HG03565 (cell line): ENCODE results near the gene ABLIM1.

Experiments used
- ATAC-seq: cut with Tn5 transposase; IDR thresholded peaks from one replicate; pipeline ENCODE4 v1.9.1; 2021; ENCODE audit warnings: mild to moderate bottlenecking, moderate library complexity; ENCODE audit not compliant: unreplicated experiment

ABLIM1 gene

GRCh38 chr10:114498413-114499111 lies 159.5 kb downstream of the ABLIM1 start:
- ATAC-seq: peak; percentile 47

- ATAC-seq: no peak
Measured at GRCh38 chr10:114495303-114495702, 162.8 kb downstream of the ABLIM1 start.

GRCh38 chr10:114492351-114493037 lies 165.6 kb downstream of the ABLIM1 start:
- no peak for ATAC-seq

GRCh38 chr10:114491933-114492332 lies 166.1 kb downstream of the ABLIM1 start:
- ATAC-seq: no peak

- ATAC-seq: no peak
Measured at GRCh38 chr10:114491419-114491818, 166.7 kb downstream of the ABLIM1 start.

GRCh38 chr10:114489521-114490310 lies 168.4 kb downstream of the ABLIM1 start:
- ATAC-seq: no peak

- no peak for ATAC-seq
Measured at GRCh38 chr10:114487815-114488536, 170.1 kb downstream of the ABLIM1 start.

GRCh38 chr10:114486938-114487814 lies 170.9 kb downstream of the ABLIM1 start:
- ATAC-seq: no peak

- ATAC-seq: no peak
Measured at GRCh38 chr10:114485696-114486400, 172.2 kb downstream of the ABLIM1 start.

- ATAC-seq: no peak
Measured at GRCh38 chr10:114483575-114483974, 174.5 kb downstream of the ABLIM1 start.

GRCh38 chr10:114482480-114483304 lies 175.4 kb downstream of the ABLIM1 start:
- no peak for ATAC-seq

- ATAC-seq: no peak
Measured at GRCh38 chr10:114481055-114481454, 177.0 kb downstream of the ABLIM1 start.

GRCh38 chr10:114479836-114480235 lies 178.2 kb downstream of the ABLIM1 start:
- no peak for ATAC-seq

- ATAC-seq: no peak
Measured at GRCh38 chr10:114479307-114479706, 178.8 kb downstream of the ABLIM1 start.

- no peak for ATAC-seq
Measured at GRCh38 chr10:114478281-114478680, 179.8 kb downstream of the ABLIM1 start.

GRCh38 chr10:114477285-114477684 lies 180.8 kb downstream of the ABLIM1 start:
- no peak for ATAC-seq

- ATAC-seq: no peak
Measured at GRCh38 chr10:114474989-114475388, 183.1 kb downstream of the ABLIM1 start.

- no peak for ATAC-seq
Measured at GRCh38 chr10:114473776-114474175, 184.3 kb downstream of the ABLIM1 start.

- ATAC-seq: no peak
Measured at GRCh38 chr10:114472877-114473253, 185.2 kb downstream of the ABLIM1 start.
